AG09319 (cell line): Measurements from ENCODE around the gene AAR2.

Experiments used
- DNase-seq: peaks from one replicate; pipeline ENCODE4 v3.0.0-alpha.2; 2010; ENCODE audit warnings: low read depth; ENCODE audit errors: extremely low read depth
- CTCF ChIP-seq: IDR thresholded peaks from 2 replicates; pipeline ENCODE4 v1.5.1; 2011; ENCODE audit warnings: low read depth, mild to moderate bottlenecking, inconsistent platforms, low read length, moderate library complexity

AAR2 gene

GRCh38 chr20:36260316-36260715, 24.0 kb downstream of the AAR2 start:
- no peak for DNase-seq

GRCh38 chr20:36261389-36262105, 25.3 kb downstream of the AAR2 start:
- TF ChIP-seq CTCF = no peak
- no peak for DNase-seq

More at GRCh38 chr20:36260316-36260715, 24.0 kb downstream of the AAR2 start:
- no peak for TF ChIP-seq CTCF

GRCh38 chr20:36262440-36262839, 26.2 kb downstream of the AAR2 start:
- DNase-seq = no peak

GRCh38 chr20:36264426-36265246, 28.4 kb downstream of the AAR2 start:
- no peak for TF ChIP-seq CTCF
- DNase-seq = no peak

More at GRCh38 chr20:36262440-36262839, 26.2 kb downstream of the AAR2 start:
- no peak for TF ChIP-seq CTCF

GRCh38 chr20:36266189-36266588, 29.9 kb downstream of the AAR2 start:
- TF ChIP-seq CTCF = no peak
- no peak for DNase-seq

GRCh38 chr20:36267605-36268381, 31.5 kb downstream of the AAR2 start:
- no peak for TF ChIP-seq CTCF
- no peak for DNase-seq
